B cell (primary cell): ENCODE measurements around the gene SUZ12. TPM values are rescaled to one million over a fixed set of nuclear protein-coding genes. Genes with fewer than 3 reads are reported as not detected.
"Not testable (repeated sequence)": the region's sequence is repeated elsewhere in the genome, so short reads cannot be mapped to it uniquely, and the experiment has no call there.

Experiments
- ATAC-seq: fragments of 200-7000 bp; cut with Tn5 transposase; one replicate; pipeline ENCODE4 v1.10.0; 2021; ENCODE audit warnings: low read depth, mild to moderate bottlenecking, moderate number of reproducible peaks, moderate library complexity
- CTCF ChIA-PET: fragments of 350-600 bp; sonication (Branson Sonifier 250); formaldehyde crosslinking; loops from one replicate; lab custom pipeline; 2021; ENCODE audit warnings: antibody characterized with exemption, inconsistent platforms; lab: Charles Lee
- POLR2A ChIA-PET: fragments of 350-600 bp; sonication (Branson Sonifier 250); formaldehyde crosslinking; loops from one replicate; lab custom pipeline; 2021; ENCODE audit warnings: antibody characterized with exemption; lab: Charles Lee
- DNase-seq: peaks from one replicate; pipeline ENCODE4 v3.0.0; 2013
- H2AFZ ChIP-seq: 2 replicates; pipeline ENCODE4 v1.6.1; 2012; ENCODE audit warnings: mild to moderate bottlenecking, low read depth, low read length; ENCODE audit not compliant: insufficient read depth, poor library complexity, severe bottlenecking
- H3K27ac ChIP-seq, 2 donors: 1 replicate in 1 of 2; 2 replicates in 1 of 2; pipeline ENCODE4 v1.5.1; 2012 to 2013; ENCODE audit warnings: low read length in 2 of 2, mild to moderate bottlenecking in 2 of 2, moderate library complexity in 1 of 2
- H3K27me3 ChIP-seq, 4 experiments: fragments of 200-600 bp in 1 of 4; sonication (generic) in 1 of 4; replicated peaks in 1 of 4; 1 replicate in 2 of 4; 2 replicates in 2 of 4; pipeline versions ENCODE4 v1.6.1 to v1.7.0; 2013 to 2016; ENCODE audit warnings: low read length in 3 of 4, mild to moderate bottlenecking in 2 of 4, mixed read lengths in 1 of 4, moderate library complexity in 1 of 4; ENCODE audit not compliant: insufficient read depth in 4 of 4, control insufficient read depth in 3 of 4; ENCODE audit errors: control extremely low read depth in 1 of 4
- H3K36me3 ChIP-seq, 2 experiments: replicated peaks in 1 of 2; 1 replicate in 1 of 2; 2 replicates in 1 of 2; pipeline versions ENCODE4 v1.6.1 to v1.7.1; 2013; ENCODE audit warnings: low read length in 1 of 2; ENCODE audit not compliant: insufficient read depth in 2 of 2, control insufficient read depth in 1 of 2; ENCODE audit errors: control extremely low read depth in 1 of 2, extremely low read depth in 1 of 2
- H3K4me1 ChIP-seq, 2 donors: fragments of 200-600 bp in 1 of 2; sonication (generic) in 1 of 2; 1 replicate in 1 of 2; 2 replicates in 1 of 2; pipeline versions ENCODE4 v1.5.1 to v1.6.1; 2013 to 2017; ENCODE audit warnings: low read length in 2 of 2; ENCODE audit not compliant: control insufficient read depth in 2 of 2, insufficient read depth in 2 of 2
- H3K4me2 ChIP-seq: replicated peaks from 2 replicates; pipeline ENCODE3; 2012; ENCODE audit warnings: mild to moderate bottlenecking, low read depth, low read length; ENCODE audit not compliant: poor library complexity, severe bottlenecking
- H3K4me3 ChIP-seq, 5 experiments: fragments of 200-600 bp in 1 of 5; sonication (generic) in 1 of 5; 1 replicate in 3 of 5; 2 replicates in 2 of 5; pipeline versions ENCODE4 v1.5.1 to v1.7.0; 2011 to 2016; ENCODE audit warnings: low read length in 4 of 5, mild to moderate bottlenecking in 4 of 5, low read depth in 2 of 5, control low read depth in 1 of 5, moderate library complexity in 1 of 5; ENCODE audit not compliant: insufficient read depth in 1 of 5; ENCODE audit errors: control extremely low read depth in 1 of 5, extremely low read depth in 1 of 5
- H3K79me2 ChIP-seq: fragments of 200-600 bp; sonication (generic); one replicate; pipeline ENCODE4 v1.6.0; 2016; ENCODE audit warnings: low read length; ENCODE audit not compliant: control insufficient read depth, insufficient read depth
- H3K9ac ChIP-seq: fragments of 200-600 bp; sonication (generic); 2 replicates; pipeline ENCODE4 v1.6.1; 2017; ENCODE audit warnings: mild to moderate bottlenecking, low read length, moderate library complexity
- H3K9me3 ChIP-seq, 3 donors: one replicate each; pipeline versions ENCODE4 v1.6.1 to v1.7.1; 2013; ENCODE audit warnings: low read length in 2 of 3; ENCODE audit not compliant: control insufficient read depth in 2 of 3, insufficient read depth in 1 of 3; ENCODE audit errors: control extremely low read depth in 1 of 3
- H4K20me1 ChIP-seq: 2 replicates; pipeline ENCODE4 v1.6.0; 2012; ENCODE audit warnings: mild to moderate bottlenecking, low read length; ENCODE audit not compliant: insufficient read depth, control insufficient read depth, poor library complexity, severe bottlenecking
- H3K27ac Mint-ChIP-seq: one replicate; pipeline ENCODE4 v1.8.0; 2021; ENCODE audit warnings: mixed read lengths
- H3K27me3 Mint-ChIP-seq: one replicate; pipeline ENCODE4 v1.8.0; 2021; ENCODE audit warnings: mixed read lengths
- H3K4me1 Mint-ChIP-seq: one replicate; pipeline ENCODE4 v1.8.0; 2021; ENCODE audit warnings: mixed read lengths
- H3K4me3 Mint-ChIP-seq: one replicate; pipeline ENCODE4 v1.8.0; 2021; ENCODE audit warnings: mixed read lengths
- H3K9me3 Mint-ChIP-seq: one replicate; pipeline ENCODE4 v1.8.0; 2022; ENCODE audit warnings: mixed read lengths; ENCODE audit not compliant: insufficient read depth
- EZH2 ChIP-seq: IDR thresholded peaks from 2 replicates; pipeline ENCODE4 v1.6.1; 2012; ENCODE audit warnings: borderline replicate concordance, low read depth, mild to moderate bottlenecking, moderate library complexity, low read length; ENCODE audit not compliant: insufficient read depth, poor library complexity, severe bottlenecking
- WGBS: methylation state at CpG from one replicate; pipeline ENCODE4 v1.1.5; 2013; ENCODE audit warnings: missing lambda C conversion rate; ENCODE audit not compliant: insufficient coverage; 5-methylcytosine and 5-hydroxymethylcytosine counted together
- intact Hi-C: fragments of 100-400 bp; cut with micrococcal nuclease; formaldehyde crosslinking; loops from one replicate; pipeline ENCODE4 v1.10.0; 2022
- polyA plus RNA-seq: library from polyadenylated mRNA; depleted of rRNA; stranded (reverse); fragments of >200 nt; gene quantifications from 2 replicates; pipeline ENCODE4 v1.2.3, GENCODE V29; 2012
- total RNA-seq, 2 donors: library from RNA; stranded (reverse); fragments of 120-200 nt in 1 of 2; gene quantifications; 1 replicate in 1 of 2; 2 replicates in 1 of 2; pipeline versions ENCODE4 v1.2.3 to v1.2.4, GENCODE V29; 2013 to 2022
- TF ChIP-seq, protein P1 (sequence below): fragments of 200-600 bp; IDR thresholded peaks from one replicate; pipeline ENCODE4 v1.8.0; 2022; ENCODE audit warnings: antibody characterized with exemption, mild to moderate bottlenecking

The SUZ12 gene
- total and polyA plus RNA-seq, 2 donors (not counting 1 experiment from before 2014, with no cell fraction given): 13.2 to 34.6 TPM

DNA sequence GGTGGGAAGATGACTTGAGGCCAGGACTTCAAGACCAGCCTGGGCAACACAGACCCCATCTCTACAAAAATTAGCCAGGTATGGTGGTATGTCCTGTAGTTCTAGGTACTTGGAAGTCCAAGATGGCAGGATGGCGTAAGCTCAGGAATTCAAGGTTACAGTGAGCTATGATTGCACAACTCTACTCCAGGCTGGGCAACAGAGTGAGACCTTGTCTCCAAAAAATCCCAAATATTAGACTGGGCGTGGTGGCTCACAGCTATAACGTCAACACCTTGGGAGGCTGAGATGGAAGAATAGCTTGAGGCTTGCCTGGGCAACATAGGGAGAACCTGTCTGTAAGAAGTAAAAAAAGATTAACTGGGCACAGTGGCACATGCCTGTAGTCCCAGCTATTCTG is 30.8 kb downstream of the SUZ12 start:
- Histone ChIP-seq H3K4me2 (no peak overlapping the region), H4K20me1 (peaks cover 4% of the 10 kb centered on the region), H3K79me2 (peaks cover 14% of the 10 kb centered on the region), H3K9me3 (no peaks in the 10 kb centered on the region), H3K4me3 (no peak overlapping the region), H3K27me3 (no peaks in the 10 kb centered on the region), H3K27ac (no peak overlapping the region), H2AFZ (no peak overlapping the region), H3K9ac (no peak overlapping the region), H3K4me1 (no peaks in the 10 kb centered on the region), H3K36me3 (peaks cover 0 to 18% of the 10 kb centered on the region in 2 experiments)
- intact Hi-C loops: no loop called here
- DNase-seq (no peak), ATAC-seq (no peak)
- Mint-ChIP-seq H3K4me3 (no peak overlapping the region), H3K27ac (no peak overlapping the region), H3K4me1 (no peaks in the 10 kb centered on the region), H3K9me3 (no peaks in the 10 kb centered on the region), H3K27me3 (no peaks in the 10 kb centered on the region)
- TF ChIP-seq, protein P1, sequence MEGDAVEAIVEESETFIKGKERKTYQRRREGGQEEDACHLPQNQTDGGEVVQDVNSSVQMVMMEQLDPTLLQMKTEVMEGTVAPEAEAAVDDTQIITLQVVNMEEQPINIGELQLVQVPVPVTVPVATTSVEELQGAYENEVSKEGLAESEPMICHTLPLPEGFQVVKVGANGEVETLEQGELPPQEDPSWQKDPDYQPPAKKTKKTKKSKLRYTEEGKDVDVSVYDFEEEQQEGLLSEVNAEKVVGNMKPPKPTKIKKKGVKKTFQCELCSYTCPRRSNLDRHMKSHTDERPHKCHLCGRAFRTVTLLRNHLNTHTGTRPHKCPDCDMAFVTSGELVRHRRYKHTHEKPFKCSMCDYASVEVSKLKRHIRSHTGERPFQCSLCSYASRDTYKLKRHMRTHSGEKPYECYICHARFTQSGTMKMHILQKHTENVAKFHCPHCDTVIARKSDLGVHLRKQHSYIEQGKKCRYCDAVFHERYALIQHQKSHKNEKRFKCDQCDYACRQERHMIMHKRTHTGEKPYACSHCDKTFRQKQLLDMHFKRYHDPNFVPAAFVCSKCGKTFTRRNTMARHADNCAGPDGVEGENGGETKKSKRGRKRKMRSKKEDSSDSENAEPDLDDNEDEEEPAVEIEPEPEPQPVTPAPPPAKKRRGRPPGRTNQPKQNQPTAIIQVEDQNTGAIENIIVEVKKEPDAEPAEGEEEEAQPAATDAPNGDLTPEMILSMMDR: no peak
- TF ChIP-seq EZH2: no peak
- ChIA-PET POLR2A (no interaction called here), CTCF (no interaction called here)
- WGBS: 100% methylated on average over 1 of the region's 3 CpGs

DNA sequence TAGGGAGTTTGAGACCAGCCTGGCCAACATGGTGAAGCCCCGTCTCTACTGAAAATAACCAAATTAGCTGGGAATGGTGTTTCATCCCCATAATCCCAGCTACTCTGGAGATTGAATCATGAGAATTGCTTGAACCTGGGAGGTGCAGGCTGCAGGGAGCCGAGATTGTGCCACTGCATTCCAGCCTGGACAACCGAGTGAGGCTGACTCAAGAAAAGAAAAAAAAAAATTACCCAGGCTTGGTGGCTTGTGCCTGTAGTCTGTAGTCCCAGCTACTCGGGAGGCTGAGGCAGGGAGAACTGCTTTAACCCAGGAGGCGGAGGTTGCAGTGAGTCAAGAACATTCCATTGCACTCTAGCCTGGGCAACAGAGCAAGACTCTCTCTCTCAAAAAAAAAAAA is 33.6 kb downstream of the SUZ12 start:
- H3K9me3 Mint-ChIP-seq, H3K79me2 ChIP-seq, H3K4me3 ChIP-seq, H3K4me3 Mint-ChIP-seq, H2AFZ ChIP-seq, H3K9me3 ChIP-seq, H3K4me2 ChIP-seq, ATAC-seq, H3K27ac Mint-ChIP-seq, H3K27me3 ChIP-seq, H4K20me1 ChIP-seq, DNase-seq, H3K9ac ChIP-seq, POLR2A ChIA-PET, H3K4me1 ChIP-seq, H3K27ac ChIP-seq, CTCF ChIA-PET, H3K4me1 Mint-ChIP-seq, H3K27me3 Mint-ChIP-seq, intact Hi-C loops: not testable (repeated sequence)
- WGBS: 100% methylated on average over 2 of the region's 5 CpGs
- peaks cover 0 to 24% of the 10 kb centered on the region in 2 experiments for H3K36me3 ChIP-seq

DNA sequence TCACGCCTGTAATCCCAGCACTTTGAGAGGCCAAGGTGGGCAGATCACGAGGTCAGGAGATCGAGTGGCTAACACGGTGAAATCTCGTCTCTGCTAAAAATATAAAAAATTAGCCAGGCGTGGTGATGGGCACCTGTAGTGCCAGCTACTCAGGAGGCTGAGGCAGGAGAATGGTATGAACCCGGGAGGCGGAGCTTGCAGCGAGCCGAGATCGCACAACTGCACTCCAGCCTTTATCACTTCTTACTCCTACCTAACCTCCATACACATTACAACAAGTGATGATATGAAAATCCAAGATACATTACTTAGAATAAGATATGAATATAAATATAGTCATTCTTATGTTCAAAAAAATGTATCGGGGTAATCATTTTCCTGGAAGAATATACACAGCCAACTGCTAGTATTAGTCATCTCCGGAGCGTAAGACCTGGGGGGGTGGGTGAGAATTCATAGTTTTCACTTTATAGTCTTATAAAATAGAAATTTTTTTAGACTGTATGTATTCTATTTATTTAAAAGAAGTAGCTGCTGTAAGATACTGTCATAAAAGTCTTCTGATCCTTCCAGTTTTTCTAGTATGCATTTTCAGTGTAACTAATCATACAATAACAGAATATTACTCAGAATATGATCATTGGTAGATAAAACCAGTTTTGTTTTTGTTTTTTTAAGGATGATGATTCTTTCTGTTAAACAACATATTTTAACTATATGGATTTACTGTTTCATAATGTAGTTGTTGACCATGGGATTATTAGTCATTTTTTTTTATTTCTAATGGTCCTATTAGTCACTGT is 37.7 kb downstream of the SUZ12 start:
- H3K27me3 Mint-ChIP-seq, intact Hi-C loops, H2AFZ ChIP-seq, H3K9ac ChIP-seq, H4K20me1 ChIP-seq, H3K27ac ChIP-seq, H3K79me2 ChIP-seq, H3K4me3 Mint-ChIP-seq, H3K9me3 ChIP-seq, H3K4me2 ChIP-seq, CTCF ChIA-PET, H3K27me3 ChIP-seq, DNase-seq, POLR2A ChIA-PET, H3K4me1 ChIP-seq, H3K27ac Mint-ChIP-seq, H3K4me3 ChIP-seq, H3K4me1 Mint-ChIP-seq, ATAC-seq, H3K9me3 Mint-ChIP-seq: not testable (repeated sequence)
- 94% methylated on average over 6 of the region's 14 CpGs for WGBS
- H3K36me3 ChIP-seq: peaks cover 0 to 24% of the 10 kb centered on the region in 2 experiments
